ENCODE results near the gene ST7L. TPM values are rescaled to one million over a fixed set of nuclear protein-coding genes. Genes with fewer than 3 reads are reported as not detected.

Gene ST7L
- total and polyA plus RNA-seq, 9 of the 15 experiments (the other 6 are each of a cell fraction or from before 2014, with no cell fraction given): 9.0 to 32.5 (median 26.6) TPM

- DNase-seq (ENCODE audit: extremely low read depth in 1 of 4, low spot score in 3 of 4): no peak
- in situ Hi-C loops (cut with MboI) (no loop called here), intact Hi-C loops (cut with micrococcal nuclease) (no loop called here)
- Histone ChIP-seq H3K9ac (ENCODE audit: insufficient read depth in 1 of 2, low read depth in 2 of 2, low read length in 2 of 2) (no peak overlapping the region), H3K27ac (ENCODE audit: extremely low read depth, low read depth, low read length) (no peak overlapping the region), H2AFZ (ENCODE audit: low read depth, low read length) (no peak overlapping the region), H3K4me2 (ENCODE audit: insufficient read depth, low read length) (no peak overlapping the region), H3K9me3 (replicated peaks; ENCODE audit: control insufficient read depth, insufficient read depth, low read depth, low read length) (no peaks in the 10 kb centered on the region), H3K4me3 (no peak overlapping the region), H3K36me3 (ENCODE audit: control insufficient read depth, insufficient read depth, low read length) (no peaks in the 10 kb centered on the region), H4K20me1 (replicated peaks; ENCODE audit: control insufficient read depth, insufficient read depth, low read length) (no peaks in the 10 kb centered on the region), H3K27me3 (ENCODE audit: control insufficient read depth in 2 of 2, insufficient read depth in 2 of 2, low read length in 2 of 2) (no peaks in the 10 kb centered on the region), H3K4me1 (replicated peaks in 1 of 2; ENCODE audit: control insufficient read depth in 2 of 2, insufficient read depth in 2 of 2, low read length in 2 of 2) (no peaks in the 10 kb centered on the region), H3K79me2 (ENCODE audit: control insufficient read depth, insufficient read depth, low read length) (no peaks in the 10 kb centered on the region), H3K9me1 (ENCODE audit: control insufficient read depth, insufficient read depth, low read length) (no peaks in the 10 kb centered on the region)
- FAIRE-seq: no peak
- BruUV-seq (replicated peaks): no TSS peak
- 12% methylated on average over 1 of the region's 1 CpG for WGBS (ENCODE audit: insufficient coverage, low coverage, missing lambda C conversion rate)
- no peak for ATAC-seq
- CTCF ChIA-PET (ENCODE audit: low intra/inter-chr PET ratio): no interaction called here
- TF ChIP-seq, protein P1, sequence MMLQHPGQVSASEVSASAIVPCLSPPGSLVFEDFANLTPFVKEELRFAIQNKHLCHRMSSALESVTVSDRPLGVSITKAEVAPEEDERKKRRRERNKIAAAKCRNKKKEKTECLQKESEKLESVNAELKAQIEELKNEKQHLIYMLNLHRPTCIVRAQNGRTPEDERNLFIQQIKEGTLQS (IDR thresholded peaks at IDR 0.05): peak; percentile 22; the same call in 1 of the 2 replicates
- TF ChIP-seq, protein P1 (CRISPR knock-in tag; conservative IDR thresholded peaks at IDR 0.05): no peak
- no peak for TF ChIP-seq CCNT2 (IDR thresholded peaks at IDR 0.05; ENCODE audit: borderline replicate concordance, extremely low read depth, insufficient read length, low read depth, low read length)
- POLR2A ChIA-PET: no interaction called here
Measured at GRCh38 chr1:112565800-112566199, 53.1 kb downstream of the ST7L start.

GRCh38 chr1:112564081-112564480, 54.9 kb downstream of the ST7L start:
- no peaks in the 10 kb centered on the region for H3K9me1 ChIP-seq (ENCODE audit: control insufficient read depth, insufficient read depth, low read length)
- in situ Hi-C loops (cut with MboI) (no loop called here), intact Hi-C loops (cut with micrococcal nuclease) (no loop called here)
- H4K20me1 ChIP-seq (replicated peaks; ENCODE audit: control insufficient read depth, insufficient read depth, low read length): no peaks in the 10 kb centered on the region
- ChIA-PET POLR2A (interaction anchor here (0.6 kb wide), 1 partner anchor 11 kb away, joined by 4 read pairs; no protein-coding TSS in a partner anchor), CTCF (ENCODE audit: low intra/inter-chr PET ratio) (no interaction called here)
- ATAC-seq (peak; percentile 40; the same call in 1 of the 3 replicates), FAIRE-seq (no peak), DNase-seq (ENCODE audit: extremely low read depth in 1 of 4, low spot score in 3 of 4) (no peak)
- no TSS peak for BruUV-seq (replicated peaks)
- H3K9ac ChIP-seq (ENCODE audit: insufficient read depth in 1 of 2, low read depth in 2 of 2, low read length in 2 of 2): no peak overlapping the region
- no peaks in the 10 kb centered on the region for H3K4me1 ChIP-seq (replicated peaks in 1 of 2; ENCODE audit: control insufficient read depth in 2 of 2, insufficient read depth in 2 of 2, low read length in 2 of 2)
- H3K27ac ChIP-seq (ENCODE audit: extremely low read depth, low read depth, low read length): no peak overlapping the region
- H3K9me3 ChIP-seq (replicated peaks; ENCODE audit: control insufficient read depth, insufficient read depth, low read depth, low read length): no peaks in the 10 kb centered on the region
- no peak overlapping the region for H3K4me2 ChIP-seq (ENCODE audit: insufficient read depth, low read length)
- no peaks in the 10 kb centered on the region for H3K27me3 ChIP-seq (ENCODE audit: control insufficient read depth in 2 of 2, insufficient read depth in 2 of 2, low read length in 2 of 2)
- no peak overlapping the region for H3K4me3 ChIP-seq
- no peak overlapping the region for H2AFZ ChIP-seq (ENCODE audit: low read depth, low read length)
- no peaks in the 10 kb centered on the region for H3K36me3 ChIP-seq (ENCODE audit: control insufficient read depth, insufficient read depth, low read length)
- 40% methylated on average over 1 of the region's 1 CpG for WGBS (ENCODE audit: insufficient coverage, low coverage, missing lambda C conversion rate)
- no peaks in the 10 kb centered on the region for H3K79me2 ChIP-seq (ENCODE audit: control insufficient read depth, insufficient read depth, low read length)
- TF ChIP-seq ZNF3 (CRISPR knock-in tag; IDR thresholded peaks at IDR 0.05): no peak
- TF ChIP-seq, protein P2, sequence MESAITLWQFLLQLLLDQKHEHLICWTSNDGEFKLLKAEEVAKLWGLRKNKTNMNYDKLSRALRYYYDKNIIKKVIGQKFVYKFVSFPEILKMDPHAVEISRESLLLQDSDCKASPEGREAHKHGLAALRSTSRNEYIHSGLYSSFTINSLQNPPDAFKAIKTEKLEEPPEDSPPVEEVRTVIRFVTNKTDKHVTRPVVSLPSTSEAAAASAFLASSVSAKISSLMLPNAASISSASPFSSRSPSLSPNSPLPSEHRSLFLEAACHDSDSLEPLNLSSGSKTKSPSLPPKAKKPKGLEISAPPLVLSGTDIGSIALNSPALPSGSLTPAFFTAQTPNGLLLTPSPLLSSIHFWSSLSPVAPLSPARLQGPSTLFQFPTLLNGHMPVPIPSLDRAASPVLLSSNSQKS (CRISPR knock-in tag; IDR thresholded peaks at IDR 0.05): no peak
- no peak for TF ChIP-seq ZNF707 (CRISPR knock-in tag; conservative IDR thresholded peaks at IDR 0.05)
- TF ChIP-seq KLF16 (IDR thresholded peaks at IDR 0.05): no peak
- no peak for TF ChIP-seq GABPB1 (CRISPR knock-in tag; IDR thresholded peaks at IDR 0.05)
- TF ChIP-seq ZSCAN32 (CRISPR knock-in tag; IDR thresholded peaks at IDR 0.05): no peak

All from K562 (cell line).